Inferior parietal cortex (tissue), 1 donor: ENCODE measurements around the gene TUBA4A.

ENCODE experiments used
- DNase-seq: peaks from one replicate; pipeline ENCODE4 v3.0.0-alpha.2; 2016; ENCODE audit errors: extremely low spot score

The TUBA4A gene

GRCh38 chr2:219286436-219287115 is 32.9 kb upstream of the TUBA4A start:
- DNase-seq: peak; percentile 24

GRCh38 chr2:219285894-219286425 is 32.2 kb upstream of the TUBA4A start:
- DNase-seq: peak; percentile 68

- DNase-seq: no peak
Observed at GRCh38 chr2:219285373-219285735, 31.6 kb upstream of the TUBA4A start.

GRCh38 chr2:219284501-219285372 is 31.0 kb upstream of the TUBA4A start:
- no peak for DNase-seq

DNA sequence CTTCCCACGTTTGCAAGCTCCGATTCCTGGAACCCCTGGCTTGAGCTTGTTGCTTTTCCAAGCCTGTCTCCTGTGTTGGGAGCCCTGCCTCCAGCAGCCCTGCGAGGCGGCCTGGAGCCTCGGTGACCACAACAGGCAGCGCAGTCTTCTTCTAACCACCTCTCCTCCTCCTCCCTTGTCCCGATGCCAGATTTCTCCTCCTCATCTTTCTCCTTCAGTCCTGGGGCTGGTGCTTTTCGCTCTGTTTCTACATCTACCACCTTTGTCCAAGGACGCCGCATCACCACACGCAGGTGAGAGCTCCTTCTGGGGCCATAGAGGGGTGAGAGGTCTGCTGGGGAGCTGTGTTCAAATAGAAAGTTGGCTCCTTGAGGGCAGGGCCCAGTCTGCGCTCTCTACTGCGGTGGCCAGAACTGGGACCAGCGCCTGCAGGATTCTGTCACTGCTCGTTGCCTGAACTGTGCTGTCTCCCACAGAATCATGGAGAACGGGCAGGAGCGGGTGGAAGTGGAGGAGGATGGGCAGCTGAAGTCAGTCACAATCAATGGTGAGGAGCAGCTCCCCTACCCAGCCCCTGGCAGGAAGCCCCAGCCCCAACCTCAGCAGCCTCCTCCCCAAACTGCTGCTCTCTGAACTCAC is 29.3 kb upstream of the TUBA4A start:
- peak; percentile 43 for DNase-seq

GRCh38 chr2:219282375-219282774 is 28.7 kb upstream of the TUBA4A start:
- peak; percentile 65 for DNase-seq

DNA sequence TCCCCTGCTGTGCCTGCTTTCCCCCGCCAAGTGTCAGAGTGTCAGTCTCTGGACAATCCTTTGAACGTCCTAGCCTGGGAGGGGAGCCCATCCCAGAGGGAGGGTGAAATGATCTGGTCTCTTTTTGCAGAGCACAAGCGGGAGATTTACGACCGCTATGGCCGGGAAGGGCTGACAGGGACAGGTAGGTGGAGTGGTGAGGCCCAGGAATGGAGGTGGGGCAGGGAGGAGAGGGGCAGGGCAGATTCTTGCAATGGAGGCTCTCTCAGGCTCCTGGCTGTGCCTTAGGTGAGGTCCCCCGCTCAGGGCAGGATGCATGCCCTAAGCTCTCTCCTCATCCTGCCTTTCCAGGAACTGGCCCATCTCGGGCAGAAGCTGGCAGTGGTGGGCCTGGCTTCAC is 27.9 kb upstream of the TUBA4A start:
- no peak for DNase-seq

DNA sequence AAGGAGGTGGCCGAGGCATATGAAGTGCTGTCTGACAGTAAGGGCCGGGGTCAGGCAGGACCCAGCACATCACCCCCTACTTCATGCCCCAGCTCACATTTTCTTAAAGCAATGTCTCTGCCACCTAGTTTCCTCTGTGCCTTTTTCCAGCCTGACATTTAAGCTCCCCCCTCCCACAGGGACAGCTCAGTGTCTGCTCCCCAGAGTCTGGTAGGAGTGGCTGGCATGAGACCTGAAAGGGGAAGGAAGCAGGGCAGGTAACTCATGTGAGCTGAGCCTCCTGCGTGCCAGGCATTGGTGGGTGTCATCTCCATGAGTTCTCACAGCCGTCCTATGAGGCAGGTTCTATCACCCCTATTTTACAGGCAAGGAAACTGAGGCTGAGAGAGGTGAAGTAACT is 26.9 kb upstream of the TUBA4A start:
- DNase-seq: no peak

DNA sequence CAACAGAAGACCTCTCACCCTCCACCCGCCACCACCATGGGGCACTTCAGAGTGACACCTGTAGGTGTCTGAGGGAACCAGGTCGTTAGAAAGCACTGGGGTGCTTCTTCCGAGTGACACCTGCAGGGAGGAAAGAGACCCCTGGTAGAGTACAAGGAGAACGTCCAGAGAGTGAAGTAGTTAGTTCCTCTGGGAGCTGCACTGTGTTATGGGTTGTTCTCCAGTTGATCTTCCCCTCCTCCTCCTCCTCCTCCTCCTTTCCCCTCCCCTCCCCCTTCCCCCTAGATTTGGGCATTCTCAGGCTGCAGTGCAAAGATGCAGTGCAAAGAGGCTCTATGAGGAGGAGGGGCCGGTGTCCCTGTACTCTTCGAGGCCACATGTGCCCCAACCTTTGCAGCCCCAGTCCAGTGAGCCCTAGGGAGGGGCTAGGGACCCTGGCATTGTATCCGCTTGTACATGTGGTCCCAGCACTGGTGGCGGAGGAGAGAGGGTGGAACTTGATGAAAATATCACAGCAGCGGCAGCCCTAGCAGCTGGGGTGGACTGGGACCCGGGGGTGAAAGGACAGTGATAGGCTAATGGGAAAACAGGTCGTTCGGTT is 26.3 kb upstream of the TUBA4A start:
- no peak for DNase-seq

GRCh38 chr2:219279151-219279915 is 25.6 kb upstream of the TUBA4A start, which contains the start of gene DNAJB2:
TSS of gene DNAJB2 (plus strand) at chr2:219279366. CDS start at chr2:219279834, 468 bp downstream.
- DNase-seq: peak; percentile 97

- no peak for DNase-seq
Observed at GRCh38 chr2:219278655-219279150, 25.0 kb upstream of the TUBA4A start.

- DNase-seq: peak; percentile 90
Observed at GRCh38 chr2:219277703-219278654, 24.3 kb upstream of the TUBA4A start.

- no peak for DNase-seq
Observed at GRCh38 chr2:219274361-219274921, 20.7 kb upstream of the TUBA4A start.

DNA sequence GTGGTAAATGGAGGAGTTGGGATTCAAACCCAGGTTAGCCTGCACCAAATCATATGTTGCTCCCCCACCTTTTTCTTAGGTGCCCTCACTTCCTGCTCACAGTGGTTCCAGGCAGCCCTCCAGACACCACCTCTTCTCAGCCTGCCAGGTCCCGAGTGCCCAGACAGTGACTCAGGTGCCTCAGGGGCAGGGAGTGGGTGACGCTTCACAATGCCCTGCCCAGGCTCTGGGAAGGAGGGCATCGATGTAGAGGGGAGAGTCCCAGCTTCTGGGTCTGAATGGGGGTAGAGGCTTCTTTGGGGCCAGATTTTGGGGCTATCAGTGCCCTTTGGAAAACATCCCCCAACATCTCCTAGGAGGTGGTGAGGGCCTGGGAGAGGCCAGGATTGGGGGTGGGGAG is 20.2 kb upstream of the TUBA4A start:
- DNase-seq: no peak

- DNase-seq: no peak
Observed at GRCh38 chr2:219272995-219273394, 19.3 kb upstream of the TUBA4A start.

GRCh38 chr2:219272356-219272755 is 18.6 kb upstream of the TUBA4A start:
- DNase-seq: no peak

DNA sequence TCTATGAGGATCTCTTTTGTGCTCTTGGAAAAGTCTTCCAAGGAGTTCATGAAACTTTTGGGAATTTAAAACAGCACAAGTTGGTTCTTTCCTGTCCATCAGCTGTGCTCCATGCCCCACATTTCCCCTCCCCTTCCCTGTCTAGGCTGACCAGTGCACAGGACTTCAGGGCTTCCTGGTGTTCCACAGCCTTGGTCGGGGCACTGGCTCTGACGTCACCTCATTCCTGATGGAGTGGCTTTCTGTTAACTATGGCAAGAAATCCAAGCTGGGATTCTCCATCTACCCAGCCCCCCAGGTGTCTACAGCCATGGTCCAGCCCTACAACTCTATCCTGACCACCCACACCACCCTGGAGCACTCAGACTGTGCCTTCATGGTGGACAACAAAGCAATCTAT is 17.3 kb upstream of the TUBA4A start:
- DNase-seq: no peak

DNA sequence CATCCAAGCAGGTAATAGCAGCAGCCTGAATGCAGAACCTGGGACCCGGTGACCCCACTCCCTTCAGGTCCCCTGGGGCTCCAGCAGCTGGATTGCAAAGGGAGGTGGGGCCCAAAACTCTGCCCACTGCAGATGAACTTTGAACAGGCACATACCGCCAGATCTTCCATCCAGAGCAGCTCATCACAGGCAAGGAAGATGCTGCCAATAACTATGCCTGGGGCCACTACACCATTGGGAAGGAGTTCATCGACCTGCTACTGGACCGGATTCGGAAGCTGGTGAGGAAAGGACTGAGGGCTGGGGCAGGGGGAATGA is 16.3 kb upstream of the TUBA4A start:
- DNase-seq: no peak

DNA sequence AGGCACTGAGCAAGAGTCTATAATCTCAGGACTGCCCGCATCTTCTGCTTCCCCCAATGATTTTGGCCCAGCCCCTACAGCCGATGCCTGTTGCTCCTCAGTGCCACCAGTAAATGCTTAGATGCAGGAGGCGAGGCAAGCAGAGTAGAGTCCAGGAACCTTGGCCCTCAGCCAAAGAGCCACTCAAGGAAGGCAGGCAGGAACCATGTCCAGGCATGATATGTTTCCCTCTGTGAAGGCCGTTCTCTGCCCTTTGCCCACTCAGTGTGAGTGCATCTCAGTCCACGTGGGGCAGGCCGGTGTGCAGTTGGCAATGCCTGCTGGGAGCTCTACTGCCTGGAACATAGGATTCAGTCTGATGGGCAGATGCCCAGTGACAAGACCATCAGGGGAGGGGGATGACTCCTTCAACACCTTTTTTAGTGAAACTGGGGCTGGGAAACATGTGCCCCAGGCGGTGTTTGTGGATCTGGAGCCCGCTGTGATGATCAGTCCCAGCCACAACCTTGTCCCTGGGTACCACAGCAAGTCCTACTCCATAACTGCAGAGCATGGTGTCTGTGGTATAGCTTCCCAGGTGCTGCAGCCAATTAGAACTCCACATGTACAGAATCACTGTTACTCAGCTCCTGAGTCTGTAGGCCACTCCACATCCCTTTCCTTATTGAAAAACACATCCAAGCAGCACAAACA is 15.8 kb upstream of the TUBA4A start:
- DNase-seq: no peak
